ENCODE results near the gene PDZRN3.

Gene PDZRN3

DNA sequence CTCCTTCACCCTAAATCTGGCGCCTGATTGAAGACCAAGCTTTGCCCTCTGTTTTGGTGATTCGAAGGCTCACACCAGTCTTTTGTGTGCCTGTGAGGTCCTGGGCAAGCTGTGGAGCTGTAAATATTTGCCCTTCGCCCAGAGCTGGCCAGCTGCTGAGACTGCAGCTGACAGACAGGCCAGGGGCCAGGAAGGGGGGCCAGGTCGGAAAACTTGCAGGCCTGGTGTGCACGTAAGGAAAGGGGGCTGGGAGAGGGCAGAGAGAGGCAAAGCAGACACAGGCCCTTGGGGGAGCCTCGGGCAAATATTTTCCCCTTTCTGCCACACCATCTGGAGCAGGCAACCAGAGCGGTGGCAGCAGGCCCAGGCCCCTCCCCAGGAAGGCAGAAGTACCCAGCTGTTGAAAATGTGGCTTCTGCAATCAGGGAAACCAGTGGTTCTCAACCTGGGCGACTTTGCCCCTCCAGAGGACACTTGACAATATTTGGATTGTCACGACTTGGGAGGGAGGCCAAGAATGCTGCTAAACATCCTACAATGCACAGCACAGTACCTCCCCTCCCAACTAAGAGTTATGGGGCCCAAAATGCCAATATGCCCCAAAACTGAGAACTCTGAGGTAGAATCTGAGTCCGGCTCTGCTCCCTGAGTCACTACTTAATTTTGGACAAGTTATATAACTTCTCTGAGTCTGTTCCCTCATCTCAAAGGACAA, 2.5 kb downstream of the PDZRN3 start:
- DNase-seq (ENCODE audit: low read depth), result no peak

DNA sequence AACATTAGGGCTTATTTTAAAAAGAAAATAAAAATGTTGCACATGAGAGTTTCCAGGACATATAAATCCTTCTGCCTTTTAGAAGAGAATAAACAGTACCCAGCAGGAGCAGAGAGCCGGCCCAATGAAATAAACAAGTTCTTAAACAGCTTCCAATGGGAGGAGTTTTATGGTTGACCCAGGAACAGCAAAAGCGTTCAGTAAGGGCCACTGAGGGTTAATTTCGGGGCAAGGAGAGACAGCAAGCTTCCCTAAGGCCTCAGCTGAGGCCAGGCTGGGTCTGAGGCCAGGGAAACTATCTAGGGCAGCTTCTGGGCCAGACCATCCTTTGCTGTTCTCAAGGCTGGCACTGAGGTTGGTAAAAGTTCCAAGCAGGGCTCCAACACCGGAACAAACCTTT, 3.4 kb downstream of the PDZRN3 start:
- no peak for DNase-seq (ENCODE audit: low read depth)

DNA sequence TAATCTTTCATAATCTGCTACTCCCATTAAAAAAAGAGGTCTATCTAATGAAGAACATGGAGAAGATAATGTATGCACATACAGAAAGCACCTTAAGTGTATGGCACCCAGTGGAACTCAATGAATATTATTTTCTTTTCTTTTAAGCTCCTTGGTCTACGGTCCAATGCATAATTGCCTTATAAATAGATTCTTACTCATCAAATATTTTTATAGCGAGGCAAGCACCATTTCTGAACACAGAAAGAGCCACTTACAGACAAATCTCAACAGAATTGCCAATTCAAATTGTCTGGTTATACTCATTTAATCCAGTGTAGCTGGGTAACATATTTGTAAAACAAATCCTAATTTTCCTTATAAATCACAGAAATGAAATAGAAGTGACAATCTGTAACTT, 6.3 kb downstream of the PDZRN3 start:
- DNase-seq (ENCODE audit: low read depth), result no peak

DNA sequence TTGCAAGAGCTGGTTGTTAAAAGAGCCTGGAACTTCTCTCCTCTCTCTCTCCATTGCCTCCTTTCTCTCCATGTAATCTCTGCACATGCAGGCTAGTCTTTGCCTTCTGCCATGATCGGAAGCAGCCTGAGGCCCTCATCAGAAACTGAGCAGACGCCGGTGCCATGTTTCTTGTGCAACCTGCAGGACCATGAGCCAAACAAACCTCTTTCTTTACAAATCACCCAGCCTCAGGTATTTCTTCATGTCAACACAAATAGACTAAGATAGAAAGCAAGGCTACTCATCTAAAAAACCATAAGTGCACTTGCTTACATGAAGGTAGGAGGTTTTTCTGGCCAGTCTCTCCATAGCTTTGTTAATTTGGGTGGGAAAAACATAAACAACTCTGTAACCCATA, 8.7 kb downstream of the PDZRN3 start:
- DNase-seq (ENCODE audit: low read depth), result no peak

DNA sequence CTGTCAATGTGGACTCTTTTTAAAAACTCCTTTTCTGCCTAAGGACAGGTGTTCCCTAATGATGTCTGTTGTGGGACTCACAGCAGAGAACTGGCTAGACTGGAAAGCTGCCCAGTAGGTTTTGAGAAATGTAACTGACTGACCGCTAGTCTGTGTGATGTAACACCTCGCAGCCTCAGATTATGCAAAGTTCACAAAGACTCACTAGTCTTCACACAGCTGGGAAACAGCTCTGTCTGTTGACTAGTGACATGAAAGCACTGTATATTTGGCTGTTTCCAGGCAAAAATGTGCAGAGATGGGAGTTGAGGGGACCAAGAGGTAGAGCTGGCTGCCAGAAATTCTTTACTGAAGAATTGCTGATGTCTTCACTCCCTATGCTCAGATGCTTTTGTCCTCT, 10.3 kb downstream of the PDZRN3 start:
- DNase-seq (ENCODE audit: low read depth), result no peak

DNA sequence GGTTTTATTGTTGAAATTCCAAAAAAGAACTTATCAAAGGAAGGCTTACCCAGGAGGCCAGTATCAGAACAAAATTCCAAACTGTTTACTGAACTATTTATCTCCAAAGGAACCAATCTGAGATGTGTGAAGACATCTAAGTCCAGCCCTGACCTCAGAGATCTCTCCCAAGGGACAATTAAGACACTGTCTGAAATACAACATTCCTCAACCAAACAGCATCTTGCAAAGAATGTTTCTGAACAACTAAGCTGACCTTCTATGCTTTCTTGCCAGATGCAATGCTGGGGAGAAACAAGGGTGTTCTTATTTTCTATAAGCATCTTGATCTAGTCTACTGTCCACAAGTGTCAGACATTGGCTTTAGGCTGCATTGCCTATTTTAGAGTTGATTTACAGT, 13.6 kb downstream of the PDZRN3 start:
- no peak for DNase-seq (ENCODE audit: low read depth)

DNA sequence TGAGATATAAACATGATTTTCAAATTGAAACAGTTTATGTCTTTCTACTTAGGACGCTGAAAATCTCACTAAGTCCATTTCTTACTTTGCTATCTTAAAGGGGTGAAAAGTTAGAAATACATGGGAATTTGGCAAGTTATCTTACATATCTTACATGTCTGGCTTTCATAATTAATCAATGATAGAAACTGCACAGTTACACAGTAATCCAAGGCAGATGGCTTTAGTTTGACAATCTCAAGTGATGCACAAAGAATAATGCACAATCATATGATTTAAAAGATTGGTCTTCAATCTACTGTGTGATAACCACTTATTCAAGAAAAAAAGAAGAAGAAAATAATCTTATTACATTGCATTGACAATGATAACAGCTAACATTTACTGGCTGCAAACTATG, 14.2 kb downstream of the PDZRN3 start:
- no peak for DNase-seq (ENCODE audit: low read depth)

DNA sequence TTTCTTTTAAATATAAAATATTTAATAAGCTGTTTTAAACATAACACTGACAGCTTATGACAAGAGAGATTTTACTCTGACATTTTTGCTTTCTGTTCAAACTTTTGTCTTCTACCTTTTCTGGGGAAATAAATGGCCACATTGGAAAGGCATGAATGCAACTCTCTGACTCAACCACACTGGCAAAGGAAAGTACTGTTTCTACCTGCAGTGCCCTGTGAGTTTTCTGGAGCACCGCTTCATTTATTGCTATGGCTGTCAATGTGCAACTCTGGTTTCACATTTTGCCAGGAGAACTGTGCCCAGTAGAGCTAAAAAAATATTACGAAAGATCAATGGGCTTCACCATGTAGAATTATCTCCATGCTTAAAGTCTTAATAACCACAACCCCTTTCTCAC, 15.1 kb downstream of the PDZRN3 start:
- DNase-seq (ENCODE audit: low read depth), result no peak

DNA sequence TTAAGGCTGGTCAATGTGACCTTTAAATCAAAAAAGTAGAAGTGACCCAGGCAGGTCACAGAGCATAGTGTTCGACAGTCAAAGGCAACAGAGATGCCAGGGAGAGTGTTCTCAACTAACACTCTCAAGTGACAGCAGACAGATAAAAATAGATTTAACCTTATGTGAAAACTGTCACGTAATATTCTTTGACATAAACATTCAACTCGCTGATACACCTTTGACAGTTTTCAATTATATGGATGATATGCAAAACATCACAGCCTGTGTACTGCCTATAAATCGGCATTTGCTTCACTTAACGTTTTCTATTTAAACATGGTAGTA, 15.5 kb downstream of the PDZRN3 start:
- no peak for DNase-seq (ENCODE audit: low read depth)

DNA sequence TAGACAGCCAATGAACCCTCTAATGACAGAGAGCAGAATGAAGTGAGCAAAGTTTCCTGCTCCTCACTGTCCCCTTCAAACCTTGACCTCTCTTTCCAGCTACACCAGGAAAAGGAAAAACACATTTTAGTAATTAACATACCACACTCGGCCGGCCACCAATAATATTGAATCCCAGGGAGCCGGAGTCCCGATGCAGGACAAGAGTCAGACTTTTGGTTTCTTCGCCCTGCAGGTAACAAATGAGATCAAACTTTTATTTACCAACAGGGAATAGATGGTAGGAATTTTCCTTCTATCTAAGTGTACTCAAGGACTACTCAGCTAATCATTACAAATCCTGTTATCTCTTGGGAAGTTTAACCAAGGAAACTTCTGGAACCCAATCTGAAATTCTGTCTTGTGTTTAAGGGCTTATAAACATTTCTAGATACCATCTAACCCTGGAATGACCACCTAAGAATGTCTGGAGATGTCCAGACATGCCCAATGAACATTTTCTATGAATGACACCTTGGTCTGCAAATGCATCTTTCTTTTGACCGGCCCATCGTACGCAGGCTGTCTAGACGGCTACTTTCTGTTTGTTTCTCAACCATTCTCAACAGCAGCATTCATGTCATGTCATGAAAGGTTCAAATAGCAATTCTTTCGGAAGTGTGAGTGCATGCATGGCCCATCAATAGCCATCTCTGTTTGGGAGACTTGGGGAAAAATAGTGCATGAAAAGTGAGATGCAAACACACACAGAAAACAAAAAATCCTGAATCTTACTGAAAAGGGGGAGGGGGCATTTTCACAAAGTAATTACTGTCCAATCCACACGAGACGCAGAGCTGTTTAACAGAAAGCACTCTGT, 16.1 kb downstream of the PDZRN3 start:
- DNase-seq (ENCODE audit: low read depth), result no peak

DNA sequence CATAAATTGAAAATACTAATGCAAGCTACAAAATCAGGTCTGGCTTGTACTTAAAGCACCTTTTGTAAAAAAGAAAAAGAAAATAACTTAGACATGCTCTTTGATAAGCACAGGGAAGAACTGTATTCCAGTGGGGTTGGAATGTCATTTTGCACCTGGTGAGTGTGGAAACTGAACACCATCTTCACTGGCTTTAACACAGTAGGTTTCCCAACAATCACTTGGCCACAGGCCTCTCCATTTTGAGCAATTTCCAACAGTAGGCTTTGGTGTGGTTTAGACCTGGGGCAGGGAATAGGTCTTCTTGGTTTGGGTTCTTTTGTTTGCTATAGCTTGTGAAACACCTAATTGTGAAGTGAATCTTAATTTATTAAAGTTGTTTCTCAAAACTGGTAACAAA, 18.9 kb downstream of the PDZRN3 start:
- no peak for DNase-seq (ENCODE audit: low read depth)

DNA sequence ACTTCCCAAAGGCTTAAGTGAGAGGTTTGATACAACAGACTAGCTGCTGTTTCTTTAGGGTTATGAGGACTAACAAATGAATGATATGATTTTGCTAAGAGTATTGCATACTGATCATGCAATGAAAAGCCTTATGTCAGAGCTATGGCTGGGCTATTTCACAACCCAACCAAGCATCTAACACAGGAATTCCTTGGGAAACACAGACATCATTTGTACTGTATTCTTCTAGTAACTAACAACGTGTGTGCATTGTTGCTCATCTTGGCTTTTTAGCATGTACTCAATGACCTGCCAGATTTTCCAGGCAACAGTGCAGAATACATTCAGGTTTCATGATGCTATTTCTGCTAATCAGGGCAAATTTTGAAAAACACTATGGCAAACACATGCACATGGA, 19.3 kb downstream of the PDZRN3 start:
- no peak for DNase-seq (ENCODE audit: low read depth)

DNA sequence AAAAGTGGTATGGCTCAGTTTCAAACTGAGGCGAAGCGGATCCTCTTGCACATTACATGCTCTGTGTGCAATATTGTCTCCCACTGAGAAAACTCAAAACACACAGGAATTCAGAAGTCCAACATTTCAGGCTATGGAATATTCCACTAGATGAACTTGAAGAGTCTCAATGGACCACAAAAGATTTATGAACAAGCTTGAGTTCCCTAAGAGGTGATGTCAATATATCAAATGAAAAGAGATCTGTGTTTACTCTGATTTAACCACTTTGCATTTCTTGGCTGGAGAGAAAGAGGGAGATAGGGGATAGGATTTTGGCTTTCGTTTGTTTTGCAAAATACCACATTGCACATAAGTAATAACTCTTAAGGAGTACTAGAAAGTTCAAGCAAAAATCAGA, 20.3 kb downstream of the PDZRN3 start:
- DNase-seq (ENCODE audit: low read depth), result no peak

DNA sequence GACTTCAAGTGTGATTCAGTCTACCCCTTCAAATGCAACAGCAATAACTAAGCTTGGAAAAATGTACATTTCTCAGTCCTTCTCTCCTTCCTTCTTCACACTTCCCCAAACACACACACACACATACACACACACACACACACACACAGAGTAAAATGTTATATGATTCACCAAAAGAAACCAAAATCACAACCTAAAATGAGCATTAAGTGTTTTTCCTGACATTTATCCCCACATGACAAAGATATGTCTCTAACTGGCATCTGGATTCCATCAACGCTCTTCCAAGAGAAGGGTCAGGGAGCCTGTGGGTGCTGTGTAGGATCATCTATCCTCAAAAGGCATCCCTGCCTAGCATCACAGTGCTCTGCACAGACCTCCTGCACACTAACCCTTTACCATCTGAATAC, 21.0 kb downstream of the PDZRN3 start:
- no peak for DNase-seq (ENCODE audit: low read depth)

DNA sequence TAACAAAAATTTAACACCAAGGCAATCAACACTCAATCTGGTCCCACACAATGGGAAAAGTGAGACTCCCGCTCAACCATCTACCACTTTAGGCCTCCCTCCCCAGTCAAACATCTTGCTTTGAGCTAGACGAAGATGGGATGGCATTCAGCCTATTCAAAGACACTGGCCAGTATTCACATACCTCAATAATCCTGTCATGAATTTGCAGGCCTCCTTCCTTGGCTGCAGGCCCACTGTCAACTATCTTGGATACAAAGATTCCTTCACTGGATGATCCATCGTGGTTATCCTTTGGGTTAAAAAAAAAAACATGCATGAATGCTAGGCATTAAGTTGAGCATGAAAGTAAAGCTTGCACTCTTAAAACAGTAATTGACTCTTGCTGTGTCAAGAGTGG, 22.6 kb downstream of the PDZRN3 start:
- DNase-seq (ENCODE audit: low read depth), result no peak

DNA sequence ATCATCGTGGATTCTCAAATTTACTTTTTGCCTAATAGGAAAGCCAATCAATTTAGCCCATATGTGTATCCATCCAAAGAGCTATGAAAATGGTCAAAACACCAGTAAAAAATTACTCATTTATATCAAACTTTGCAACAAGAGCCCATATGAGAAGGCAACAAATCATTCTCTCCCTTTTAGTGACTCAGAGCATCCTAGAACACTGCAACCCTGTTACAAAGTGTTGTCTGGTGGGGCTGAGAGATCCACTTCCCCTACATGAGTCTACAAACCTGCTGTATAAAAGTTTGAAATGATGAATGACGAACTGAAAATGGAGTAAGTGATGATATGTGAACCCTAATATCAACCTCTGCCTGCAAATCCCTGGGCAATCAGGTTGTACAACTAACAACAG, 23.3 kb downstream of the PDZRN3 start:
- DNase-seq (ENCODE audit: low read depth), result no peak

DNA sequence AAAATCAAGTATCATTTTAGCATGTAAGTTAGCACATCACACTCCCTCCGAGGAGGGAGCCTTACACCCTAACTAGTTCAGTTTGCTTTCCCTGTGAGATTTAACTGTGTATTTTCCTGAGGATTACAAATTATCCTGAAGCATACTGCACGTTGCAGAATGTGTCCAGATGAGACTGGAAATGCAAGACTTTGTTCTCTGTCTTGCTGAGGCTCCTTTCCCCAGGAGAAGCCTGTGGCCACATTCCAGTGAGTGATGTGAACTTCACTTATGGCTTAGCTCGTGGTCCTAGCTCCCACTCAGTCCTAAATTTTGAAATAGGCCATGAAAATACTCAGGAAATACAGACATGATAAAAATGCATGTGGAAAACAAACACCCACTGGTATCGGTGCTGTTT, 23.7 kb downstream of the PDZRN3 start:
- no peak for DNase-seq (ENCODE audit: low read depth)

DNA sequence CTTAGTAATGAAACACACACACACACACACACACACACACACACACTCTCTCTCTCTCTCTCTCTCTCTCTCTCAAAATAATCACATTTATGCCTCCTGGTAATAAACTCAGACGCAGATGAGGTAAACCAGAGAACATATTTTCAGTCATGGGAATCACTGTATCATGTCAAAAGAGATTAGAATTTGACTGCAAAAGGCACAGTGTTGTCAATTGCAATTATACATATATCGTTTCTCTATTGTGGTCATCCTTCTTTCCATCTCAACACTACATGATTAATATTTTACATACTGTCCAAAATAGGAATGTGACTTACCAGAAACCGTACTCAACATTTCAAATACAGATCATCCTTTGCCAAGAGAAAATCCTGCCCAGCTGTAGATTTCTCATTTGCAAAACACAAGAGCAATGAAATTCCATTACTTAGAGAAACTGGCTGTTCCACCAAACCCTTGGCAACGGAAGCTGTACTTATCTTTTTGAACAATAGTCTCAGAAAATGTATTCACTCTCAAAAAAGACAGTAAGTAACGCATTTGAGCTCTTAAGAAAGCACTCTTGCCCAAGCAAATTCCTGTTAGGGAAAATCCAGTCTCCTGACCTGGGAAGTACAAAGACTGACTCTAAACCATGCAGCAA, 24.3 kb downstream of the PDZRN3 start:
- DNase-seq (ENCODE audit: low read depth), result no peak

DNA sequence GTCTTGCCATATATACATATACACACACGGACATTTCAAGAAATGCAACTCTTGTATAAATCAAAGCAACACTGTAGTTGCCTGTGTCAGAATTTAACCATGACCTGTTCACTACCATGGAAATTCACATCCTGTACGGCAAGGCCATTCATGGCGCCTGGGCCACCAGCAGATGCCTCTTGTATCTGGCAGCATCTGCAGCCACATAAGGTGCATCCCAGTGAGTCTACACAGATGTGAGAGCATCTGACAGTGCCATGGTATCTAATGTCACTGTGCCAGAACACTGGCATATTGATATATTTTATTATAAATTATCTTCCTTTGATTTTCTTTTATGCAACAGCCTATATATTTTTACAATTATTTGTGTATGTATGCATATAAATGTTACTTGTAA, 25.1 kb downstream of the PDZRN3 start:
- no peak for DNase-seq (ENCODE audit: low read depth)

DNA sequence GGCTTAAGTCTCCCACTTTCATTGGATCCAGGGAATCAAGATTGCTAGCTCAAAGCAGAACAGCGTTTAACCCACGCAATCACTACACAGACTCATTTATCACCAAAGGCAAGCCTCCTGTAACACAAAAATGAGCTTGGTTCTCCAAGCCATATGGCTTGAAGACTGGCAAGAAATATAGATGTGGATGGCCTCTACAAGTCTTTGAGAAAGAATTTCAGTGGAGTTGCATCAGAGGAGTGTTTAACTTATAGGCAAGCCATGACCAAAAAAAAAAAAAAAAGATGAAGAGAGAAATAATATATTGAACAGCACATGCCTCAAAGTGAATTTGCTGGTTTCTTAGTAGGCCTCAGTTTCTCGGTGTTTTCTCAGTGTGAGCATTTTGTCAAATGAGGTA, 27.3 kb downstream of the PDZRN3 start:
- no peak for DNase-seq (ENCODE audit: low read depth)

DNA sequence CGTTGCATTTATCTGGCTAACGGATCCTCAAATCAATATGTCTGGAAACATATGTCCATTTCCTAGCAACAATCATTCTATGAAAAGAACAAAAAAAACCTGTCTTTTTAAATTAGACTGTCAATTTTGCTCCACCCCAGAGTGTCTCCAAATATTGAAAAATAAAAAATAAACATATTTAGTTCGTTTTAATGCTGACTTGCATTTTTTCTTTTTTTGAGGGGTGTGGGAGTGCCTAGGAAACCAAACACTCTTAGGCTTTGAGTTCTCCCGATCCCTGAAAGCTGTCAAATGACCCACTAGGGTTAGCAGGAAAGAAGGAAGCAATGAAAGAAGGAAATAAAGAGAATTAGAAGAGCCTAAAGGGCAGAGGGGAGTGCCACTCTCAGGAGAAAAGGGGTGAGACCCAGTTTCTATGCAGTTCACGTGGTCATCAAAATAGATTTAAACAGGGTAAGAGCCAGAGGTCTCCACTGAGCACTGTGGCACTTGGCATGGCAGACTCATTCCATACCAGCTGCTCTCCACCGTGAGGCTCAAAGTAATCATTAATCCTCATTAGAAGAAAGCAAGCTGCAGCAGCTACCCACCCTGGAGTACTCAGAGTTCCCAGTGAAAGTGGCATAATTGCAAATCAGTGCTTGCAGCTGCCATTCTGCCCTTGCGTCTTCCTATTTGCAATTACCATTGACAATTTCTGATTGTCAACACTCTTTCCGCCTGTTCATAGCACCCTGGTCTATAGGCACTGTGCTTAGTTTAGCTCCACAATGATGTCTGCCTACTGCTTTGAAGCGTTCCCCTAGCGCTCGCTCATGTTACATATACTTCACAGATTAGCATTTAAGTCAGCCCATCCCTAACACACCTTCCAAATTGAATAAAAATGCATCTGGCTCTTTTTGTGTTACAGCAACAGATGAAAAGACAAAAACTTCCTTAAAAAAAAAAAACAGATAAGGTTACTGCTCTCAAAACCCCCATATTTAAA, 32.3 kb downstream of the PDZRN3 start:
- no peak for DNase-seq (ENCODE audit: low read depth)

DNA sequence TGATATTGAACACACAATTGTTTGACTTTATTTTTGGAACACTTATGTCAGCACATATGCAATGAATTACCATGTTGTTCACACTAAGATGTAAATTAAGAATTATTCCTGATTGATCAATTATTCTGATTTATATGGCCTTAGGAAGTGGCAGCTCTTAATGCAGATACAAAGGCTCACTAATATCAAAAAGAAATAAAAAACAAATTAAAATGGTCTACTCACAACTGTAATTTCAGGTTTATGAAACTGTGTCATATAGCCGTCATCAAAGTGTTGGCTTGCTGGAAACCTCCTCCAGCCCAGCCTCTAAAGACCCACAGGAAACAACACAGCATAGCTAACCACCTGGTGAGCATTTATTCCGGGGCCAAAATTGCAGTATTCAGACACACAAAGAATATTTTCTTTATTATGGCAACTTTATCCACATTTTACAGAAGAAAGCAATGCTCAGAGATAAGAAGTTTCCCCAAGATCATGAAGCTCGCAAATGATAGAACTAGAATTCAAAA, 33.4 kb downstream of the PDZRN3 start:
- DNase-seq (ENCODE audit: low read depth), result no peak
